Right lobe of liver (tissue), 6 donors: Measurements from ENCODE around the gene PSMA5. TPM values are rescaled to one million over a fixed set of nuclear protein-coding genes. Genes with fewer than 3 reads are reported as not detected.
A peak's percentile ranks its signal among the peaks of the same experiment; 100 is the strongest.

Experiments used
- ATAC-seq, 4 donors: fragments of 200-7000 bp; cut with Tn5 transposase; one replicate each; pipeline ENCODE4 v1.9.1; 2020; ENCODE audit warnings: mild to moderate bottlenecking in 4 of 4, moderate library complexity in 4 of 4
- DNase-seq, 3 donors: peaks; one replicate each; pipeline ENCODE4 v3.0.0-alpha.2; 2020
- H3K27ac ChIP-seq, 3 donors: fragments of 200-600 bp; one replicate each; pipeline ENCODE4 v1.8.0; 2022
- H3K27me3 ChIP-seq, 2 donors: fragments of 200-600 bp; one replicate each; pipeline ENCODE4 v1.8.0; 2022
- H3K36me3 ChIP-seq, 4 donors: fragments of 200-600 bp; sonication (generic) in 1 of 4; one replicate each; pipeline versions ENCODE4 v1.5.1 to v1.8.0; 2017 to 2022; ENCODE audit warnings: control low read depth in 1 of 4
- H3K4me1 ChIP-seq, 4 donors: fragments of 200-600 bp; sonication (generic) in 1 of 4; one replicate each; pipeline versions ENCODE4 v1.5.1 to v1.8.0; 2017 to 2022; ENCODE audit warnings: control low read depth in 1 of 4
- H3K4me3 ChIP-seq, 3 donors: fragments of 200-600 bp; one replicate each; pipeline ENCODE4 v1.8.0; 2022
- H3K9me3 ChIP-seq, 4 donors: fragments of 200-600 bp; sonication (generic) in 1 of 4; one replicate each; pipeline versions ENCODE4 v1.5.1 to v1.8.0; 2017 to 2022; ENCODE audit warnings: control low read depth in 1 of 4
- POLR2A ChIP-seq: fragments of 450-650 bp; IDR thresholded peaks from one replicate; pipeline ENCODE4 v1.6.1; 2017; ENCODE audit warnings: antibody characterized with exemption, mild to moderate bottlenecking
- WGBS: methylation state at CpG from one replicate; pipeline ENCODE4 v1.1.6; 2018; ENCODE audit warnings: low coverage, low lambda C conversion rate; ENCODE audit not compliant: insufficient coverage; ENCODE audit errors: missing lambda C conversion rate; 5-methylcytosine and 5-hydroxymethylcytosine counted together
- intact Hi-C, 2 donors: fragments of 100-400 bp; cut with DNase I; formaldehyde crosslinking; loops; one replicate each; pipeline versions ENCODE4 v1.11.2 to v1.14.1; 2022
- total RNA-seq, 6 experiments: library from RNA; depleted of rRNA in 2 of 6; stranded (reverse); fragments of >200 nt in 2 of 6; fragmentation: NEBNext Ultra II Directional in 3 of 6; extraction: Animal tissue kit (Norgen Biotek cat#: 25700) in 3 of 6; gene quantifications; one replicate each; pipeline versions ENCODE4 v1.1.0 to v1.2.4, GENCODE V29; 2016 to 2023
- TF ChIP-seq, protein P1 (sequence below), 4 donors: fragments of 200-600 bp in 3 of 4; fragments of 450-650 bp in 1 of 4; IDR thresholded peaks; one replicate each; pipeline versions ENCODE4 v1.5.1 to v1.8.0; 2016 to 2022; ENCODE audit warnings: antibody characterized with exemption in 4 of 4, mild to moderate bottlenecking in 2 of 4
- donor health status: DM: no; HTN: yes; CAD: no.
- donor health status: DM: no; HTN: no; CAD: no.
- donor health status: DM: no; HTN: no; CAD: no.
- donor health status: DM: no; HTN: yes; CAD: no.
- donor health status: DM: no; HTN: yes; CAD: no.

The PSMA5 gene
- total RNA-seq, 6 experiments from 2014 or later = 38.8 to 83.5 (median 61.1) TPM

DNA sequence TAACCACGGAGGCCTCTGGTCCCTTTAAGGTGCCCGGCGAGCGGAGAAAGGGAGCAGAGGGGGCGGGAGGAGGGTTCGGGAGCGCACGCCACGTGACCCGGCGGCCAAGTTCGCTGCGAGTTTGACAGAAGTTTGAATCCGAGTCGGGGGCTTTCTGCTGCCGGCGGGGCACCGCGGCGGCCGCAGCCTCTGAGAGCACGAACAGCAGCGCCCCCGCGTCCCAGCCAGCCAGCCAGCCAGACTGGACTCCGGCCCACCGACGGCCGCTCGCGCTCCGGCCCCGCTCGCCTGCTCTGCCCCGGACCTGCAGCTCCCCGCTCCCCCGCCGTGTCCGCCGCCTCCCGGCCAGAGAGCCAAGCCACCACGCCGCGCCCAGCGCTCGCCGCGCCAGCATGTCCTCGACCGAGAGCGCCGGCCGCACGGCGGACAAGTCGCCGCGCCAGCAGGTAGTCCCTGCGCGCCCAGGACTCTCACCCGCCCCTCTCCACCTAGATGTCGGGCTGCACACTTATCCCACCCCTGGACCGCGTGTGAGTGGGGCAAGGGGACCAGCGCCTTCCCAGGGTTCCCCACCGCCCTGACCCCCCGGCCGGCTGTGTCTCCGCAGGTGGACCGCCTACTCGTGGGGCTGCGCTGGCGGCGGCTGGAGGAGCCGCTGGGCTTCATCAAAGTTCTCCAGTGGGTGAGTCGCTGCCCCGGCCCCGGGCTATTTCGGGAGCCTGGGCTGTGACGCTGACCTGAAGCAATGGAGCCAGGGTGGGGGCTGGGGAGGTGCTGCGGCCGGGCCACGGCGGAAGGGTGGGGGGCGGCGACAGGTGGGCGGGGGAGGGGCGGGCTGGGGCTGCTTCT is 40.4 kb upstream of the PSMA5 start, which contains the start of gene SYPL2:
Gene SYPL2, plus strand, starts transcription at position 95 of the 849 bp plus-strand sequence. Its CDS starts 298 bp downstream, at position 393.
- peak within 1 kb of the TSS in 2 of 3 donors; percentile 31 to 62 for H3K27ac ChIP-seq

DNA sequence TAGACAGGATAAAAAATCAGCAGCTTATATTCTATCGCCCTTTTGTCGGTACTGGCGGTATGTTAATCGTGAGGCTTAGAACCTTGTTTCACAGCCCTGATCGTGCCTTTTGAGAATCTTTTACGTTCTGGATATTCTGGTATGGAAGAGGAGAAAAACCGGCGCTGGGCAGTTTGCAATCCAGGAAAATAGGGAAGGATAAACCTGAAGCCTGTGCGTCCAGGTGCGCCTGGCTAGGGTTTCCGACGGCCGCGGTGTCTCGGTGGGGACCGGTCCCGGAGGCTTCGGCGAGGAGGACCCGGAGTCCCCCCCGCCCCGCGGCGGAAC is 39.8 kb upstream of the PSMA5 start:
- H3K27ac ChIP-seq = peak overlapping the region in 1 of 3 donors; percentile 62
- H3K4me3 ChIP-seq = peak overlapping the region; percentile 62 to 72 (median 68)
- no peak for ATAC-seq
- no peaks in the 10 kb centered on the region for H3K9me3 ChIP-seq
- TF ChIP-seq, protein P1, sequence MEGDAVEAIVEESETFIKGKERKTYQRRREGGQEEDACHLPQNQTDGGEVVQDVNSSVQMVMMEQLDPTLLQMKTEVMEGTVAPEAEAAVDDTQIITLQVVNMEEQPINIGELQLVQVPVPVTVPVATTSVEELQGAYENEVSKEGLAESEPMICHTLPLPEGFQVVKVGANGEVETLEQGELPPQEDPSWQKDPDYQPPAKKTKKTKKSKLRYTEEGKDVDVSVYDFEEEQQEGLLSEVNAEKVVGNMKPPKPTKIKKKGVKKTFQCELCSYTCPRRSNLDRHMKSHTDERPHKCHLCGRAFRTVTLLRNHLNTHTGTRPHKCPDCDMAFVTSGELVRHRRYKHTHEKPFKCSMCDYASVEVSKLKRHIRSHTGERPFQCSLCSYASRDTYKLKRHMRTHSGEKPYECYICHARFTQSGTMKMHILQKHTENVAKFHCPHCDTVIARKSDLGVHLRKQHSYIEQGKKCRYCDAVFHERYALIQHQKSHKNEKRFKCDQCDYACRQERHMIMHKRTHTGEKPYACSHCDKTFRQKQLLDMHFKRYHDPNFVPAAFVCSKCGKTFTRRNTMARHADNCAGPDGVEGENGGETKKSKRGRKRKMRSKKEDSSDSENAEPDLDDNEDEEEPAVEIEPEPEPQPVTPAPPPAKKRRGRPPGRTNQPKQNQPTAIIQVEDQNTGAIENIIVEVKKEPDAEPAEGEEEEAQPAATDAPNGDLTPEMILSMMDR (IDR thresholded peaks at IDR 0.05) = no peak
- TF ChIP-seq POLR2A = no peak
- no peak for DNase-seq
- H3K4me1 ChIP-seq = peaks cover 0 to 6% (median 0%) of the 10 kb centered on the region in 4 donors
- intact Hi-C loops = no loop called here
- whole genome bisulfite sequencing = 5% methylated on average over 24 of the region's 24 CpGs
- no peaks in the 10 kb centered on the region for H3K36me3 ChIP-seq
- no peaks in the 10 kb centered on the region for H3K27me3 ChIP-seq

More for the DNA sequence above, 40.4 kb upstream of the PSMA5 start, which contains the start of gene SYPL2:
- Histone ChIP-seq H3K36me3 (no peaks in the 10 kb centered on the region), H3K9me3 (no peaks in the 10 kb centered on the region), H3K4me1 (peaks cover 0 to 6% (median 0%) of the 10 kb centered on the region in 4 donors), H3K4me3 (peak within 1 kb of the TSS; percentile 62 to 72 (median 68)), H3K27me3 (no peaks in the 10 kb centered on the region)
- WGBS = 0% methylated on average over 13 of the region's 88 CpGs
- TF ChIP-seq POLR2A = peak; percentile 29
- TF ChIP-seq, protein P1 (IDR thresholded peaks at IDR 0.05) = peak in 1 of 4 donors; percentile 2
- peak; percentile 82 to 90 (median 88) for ATAC-seq
- peak; percentile 72 to 86 (median 86) for DNase-seq
- intact Hi-C loops = no loop called here

DNA sequence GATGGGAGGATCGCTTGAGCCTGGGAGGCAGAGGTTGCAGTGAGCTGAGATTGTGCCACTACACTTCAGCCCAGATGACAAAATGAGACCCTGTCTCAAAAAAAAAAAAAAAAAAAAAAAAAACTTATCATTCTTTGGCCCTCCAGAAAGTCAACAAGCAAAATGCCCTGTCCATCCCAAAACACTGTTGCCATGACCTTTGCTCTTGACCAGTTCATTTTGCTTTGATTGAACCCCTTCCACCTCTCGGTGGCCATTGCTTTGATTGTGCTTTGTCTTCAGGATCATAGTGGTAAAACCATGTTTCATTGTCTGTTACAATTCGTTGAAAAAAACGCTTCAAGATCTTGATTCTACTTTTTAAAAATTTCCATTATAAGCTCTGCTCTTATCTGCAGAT is 31.6 kb upstream of the PSMA5 start:
- Histone ChIP-seq H3K27ac (no peak overlapping the region), H3K9me3 (no peaks in the 10 kb centered on the region), H3K4me3 (no peak overlapping the region), H3K36me3 (no peaks in the 10 kb centered on the region), H3K4me1 (no peaks in the 10 kb centered on the region), H3K27me3 (no peaks in the 10 kb centered on the region)
- WGBS = 40% methylated on average over 3 of the region's 4 CpGs
- TF ChIP-seq POLR2A = no peak
- TF ChIP-seq, protein P1 (IDR thresholded peaks at IDR 0.05) = no peak
- DNase-seq = no peak
- intact Hi-C loops = no loop called here
- no peak for ATAC-seq

DNA sequence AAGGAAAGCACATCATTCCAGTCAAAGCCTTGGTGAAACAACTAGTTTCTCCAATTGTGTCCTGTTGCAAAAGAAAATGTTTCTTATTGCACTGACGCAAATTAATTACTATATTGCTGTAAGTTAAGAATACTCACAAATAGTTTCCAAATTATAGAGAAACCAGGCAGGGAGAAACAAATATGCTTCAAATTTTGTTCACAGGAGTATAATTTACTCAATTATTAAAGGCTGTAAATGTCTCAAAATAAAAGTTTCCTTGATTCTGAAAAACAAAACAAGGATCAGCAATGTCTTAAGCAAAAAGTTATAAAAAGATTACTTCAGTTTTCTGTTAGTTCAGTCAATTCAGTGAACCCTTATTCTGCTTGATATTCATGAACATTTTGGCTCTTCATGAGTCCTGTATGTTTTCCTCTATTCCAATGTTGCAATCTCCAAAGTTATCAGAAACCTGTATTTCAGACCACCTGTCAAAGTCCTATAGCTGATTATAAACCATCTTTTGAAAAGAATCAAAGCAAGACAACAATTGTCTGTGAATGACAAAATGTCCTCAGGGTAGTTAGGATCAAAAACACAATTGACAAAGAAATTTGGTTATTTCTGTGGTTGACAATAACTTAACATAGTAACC is 28.4 kb upstream of the PSMA5 start:
- H3K9me3 ChIP-seq = no peaks in the 10 kb centered on the region

More for the DNA sequence above, 28.4 kb upstream of the PSMA5 start:
- no peak for ATAC-seq
- Histone ChIP-seq H3K4me1 (no peaks in the 10 kb centered on the region), H3K27me3 (no peaks in the 10 kb centered on the region), H3K27ac (no peak overlapping the region), H3K4me3 (no peak overlapping the region), H3K36me3 (no peaks in the 10 kb centered on the region)
- DNase-seq = no peak
- no CpG with 5 or more reads among the region's 1 CpG for WGBS
- intact Hi-C loops = no loop called here
- TF ChIP-seq, protein P1 (IDR thresholded peaks at IDR 0.05) = no peak
- no peak for TF ChIP-seq POLR2A
